ENCODE data around the gene NT5C3A. TPM values are rescaled to one million over a fixed set of nuclear protein-coding genes. Genes with fewer than 3 reads are reported as not detected.

NT5C3A gene
- total and polyA plus RNA-seq, 2 of the 13 experiments (the other 11 are each of a cell fraction or from before 2014, with no cell fraction given): 16.9 to 34.0 TPM

DNA sequence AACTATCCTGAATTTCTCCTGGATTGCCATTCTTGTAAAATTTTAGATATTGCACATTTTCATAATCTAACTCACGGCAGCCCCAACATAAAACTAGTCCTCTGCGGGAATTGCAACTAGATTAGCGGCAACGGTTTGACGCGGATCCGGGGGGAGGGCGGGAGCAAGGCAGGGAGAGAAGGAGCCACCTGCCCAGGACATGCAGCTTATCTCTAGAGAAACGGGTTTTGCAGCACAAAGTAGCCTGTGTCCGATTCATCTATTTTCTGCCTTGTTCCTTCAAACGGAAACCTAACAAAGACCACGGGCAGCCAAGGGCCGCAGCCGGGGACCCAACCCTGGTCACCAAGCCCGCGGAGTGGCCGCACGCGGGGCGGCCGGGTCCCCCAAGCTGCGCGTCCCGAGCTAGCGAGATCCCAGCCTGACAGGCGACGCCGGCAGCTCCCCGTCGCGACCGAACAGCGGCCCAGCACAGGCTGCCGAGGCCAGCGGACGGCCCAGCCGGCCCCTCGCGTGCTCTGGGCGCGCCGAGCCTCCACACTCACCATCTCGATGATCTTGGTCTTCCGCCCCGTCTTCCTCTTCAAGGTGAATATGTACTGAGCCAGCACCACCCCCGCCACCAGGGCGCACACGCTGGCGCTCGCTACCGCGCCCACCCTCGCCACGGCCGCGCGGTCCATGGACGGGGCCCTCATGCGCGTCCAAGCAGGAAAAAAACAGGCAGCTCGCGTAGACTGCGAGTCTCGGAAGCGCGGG lies at the start of gene NT5C3A (continued):
- TF ChIP-seq, protein P1, sequence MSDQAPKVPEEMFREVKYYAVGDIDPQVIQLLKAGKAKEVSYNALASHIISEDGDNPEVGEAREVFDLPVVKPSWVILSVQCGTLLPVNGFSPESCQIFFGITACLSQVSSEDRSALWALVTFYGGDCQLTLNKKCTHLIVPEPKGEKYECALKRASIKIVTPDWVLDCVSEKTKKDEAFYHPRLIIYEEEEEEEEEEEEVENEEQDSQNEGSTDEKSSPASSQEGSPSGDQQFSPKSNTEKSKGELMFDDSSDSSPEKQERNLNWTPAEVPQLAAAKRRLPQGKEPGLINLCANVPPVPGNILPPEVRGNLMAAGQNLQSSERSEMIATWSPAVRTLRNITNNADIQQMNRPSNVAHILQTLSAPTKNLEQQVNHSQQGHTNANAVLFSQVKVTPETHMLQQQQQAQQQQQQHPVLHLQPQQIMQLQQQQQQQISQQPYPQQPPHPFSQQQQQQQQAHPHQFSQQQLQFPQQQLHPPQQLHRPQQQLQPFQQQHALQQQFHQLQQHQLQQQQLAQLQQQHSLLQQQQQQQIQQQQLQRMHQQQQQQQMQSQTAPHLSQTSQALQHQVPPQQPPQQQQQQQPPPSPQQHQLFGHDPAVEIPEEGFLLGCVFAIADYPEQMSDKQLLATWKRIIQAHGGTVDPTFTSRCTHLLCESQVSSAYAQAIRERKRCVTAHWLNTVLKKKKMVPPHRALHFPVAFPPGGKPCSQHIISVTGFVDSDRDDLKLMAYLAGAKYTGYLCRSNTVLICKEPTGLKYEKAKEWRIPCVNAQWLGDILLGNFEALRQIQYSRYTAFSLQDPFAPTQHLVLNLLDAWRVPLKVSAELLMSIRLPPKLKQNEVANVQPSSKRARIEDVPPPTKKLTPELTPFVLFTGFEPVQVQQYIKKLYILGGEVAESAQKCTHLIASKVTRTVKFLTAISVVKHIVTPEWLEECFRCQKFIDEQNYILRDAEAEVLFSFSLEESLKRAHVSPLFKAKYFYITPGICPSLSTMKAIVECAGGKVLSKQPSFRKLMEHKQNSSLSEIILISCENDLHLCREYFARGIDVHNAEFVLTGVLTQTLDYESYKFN (CRISPR knock-in tag; conservative IDR thresholded peaks at IDR 0.05): no peak
- TF ChIP-seq ZMYM2 (CRISPR knock-in tag; IDR thresholded peaks at IDR 0.05) (no peak), PCBP1 (IDR thresholded peaks at IDR 0.05; ENCODE audit: borderline replicate concordance, low read depth, low read length) (no peak), ZKSCAN1 (IDR thresholded peaks at IDR 0.05; ENCODE audit: low read length) (no peak), FOXA3 (CRISPR knock-in tag; IDR thresholded peaks at IDR 0.05) (no peak; the same call in 1 of the 2 replicates), ZNF354B (CRISPR knock-in tag; IDR thresholded peaks at IDR 0.05) (no peak), BCL6 (CRISPR knock-in tag; IDR thresholded peaks at IDR 0.05) (no peak), SALL1 (CRISPR knock-in tag; IDR thresholded peaks at IDR 0.05) (no peak), ZNF367 (CRISPR knock-in tag; IDR thresholded peaks at IDR 0.05; ENCODE audit: borderline replicate concordance) (no peak), YY1 (IDR thresholded peaks at IDR 0.05; ENCODE audit: insufficient read depth, insufficient replicate concordance, low read depth, low read length) (peak; percentile 24), ZBTB1 (CRISPR knock-in tag; IDR thresholded peaks at IDR 0.05; ENCODE audit: borderline replicate concordance) (no peak), ONECUT2 (CRISPR knock-in tag; IDR thresholded peaks at IDR 0.05) (no peak), ZBTB49 (CRISPR knock-in tag; IDR thresholded peaks at IDR 0.05; ENCODE audit: borderline replicate concordance) (no peak), REXO4 (CRISPR knock-in tag; IDR thresholded peaks at IDR 0.05; ENCODE audit: borderline replicate concordance) (no peak), MIER3 (CRISPR knock-in tag; IDR thresholded peaks at IDR 0.05; ENCODE audit: borderline replicate concordance) (no peak), ZNF552 (CRISPR knock-in tag; IDR thresholded peaks at IDR 0.05; ENCODE audit: borderline replicate concordance) (0 out of 2 replicates have a peak, but pooled peaks have one; percentile 31), ZNF30 (CRISPR knock-in tag; IDR thresholded peaks at IDR 0.05) (no peak), ZNF446 (CRISPR knock-in tag; IDR thresholded peaks at IDR 0.05) (0 out of 2 replicates have a peak, but pooled peaks have one; percentile 42)
- TF ChIP-seq, protein P2, sequence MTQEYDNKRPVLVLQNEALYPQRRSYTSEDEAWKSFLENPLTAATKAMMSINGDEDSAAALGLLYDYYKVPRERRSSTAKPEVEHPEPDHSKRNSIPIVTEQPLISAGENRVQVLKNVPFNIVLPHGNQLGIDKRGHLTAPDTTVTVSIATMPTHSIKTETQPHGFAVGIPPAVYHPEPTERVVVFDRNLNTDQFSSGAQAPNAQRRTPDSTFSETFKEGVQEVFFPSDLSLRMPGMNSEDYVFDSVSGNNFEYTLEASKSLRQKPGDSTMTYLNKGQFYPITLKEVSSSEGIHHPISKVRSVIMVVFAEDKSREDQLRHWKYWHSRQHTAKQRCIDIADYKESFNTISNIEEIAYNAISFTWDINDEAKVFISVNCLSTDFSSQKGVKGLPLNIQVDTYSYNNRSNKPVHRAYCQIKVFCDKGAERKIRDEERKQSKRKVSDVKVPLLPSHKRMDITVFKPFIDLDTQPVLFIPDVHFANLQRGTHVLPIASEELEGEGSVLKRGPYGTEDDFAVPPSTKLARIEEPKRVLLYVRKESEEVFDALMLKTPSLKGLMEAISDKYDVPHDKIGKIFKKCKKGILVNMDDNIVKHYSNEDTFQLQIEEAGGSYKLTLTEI (CRISPR knock-in tag; conservative IDR thresholded peaks at IDR 0.05): no peak
- TF ChIP-seq, protein P3, sequence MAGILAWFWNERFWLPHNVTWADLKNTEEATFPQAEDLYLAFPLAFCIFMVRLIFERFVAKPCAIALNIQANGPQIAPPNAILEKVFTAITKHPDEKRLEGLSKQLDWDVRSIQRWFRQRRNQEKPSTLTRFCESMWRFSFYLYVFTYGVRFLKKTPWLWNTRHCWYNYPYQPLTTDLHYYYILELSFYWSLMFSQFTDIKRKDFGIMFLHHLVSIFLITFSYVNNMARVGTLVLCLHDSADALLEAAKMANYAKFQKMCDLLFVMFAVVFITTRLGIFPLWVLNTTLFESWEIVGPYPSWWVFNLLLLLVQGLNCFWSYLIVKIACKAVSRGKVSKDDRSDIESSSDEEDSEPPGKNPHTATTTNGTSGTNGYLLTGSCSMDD (CRISPR knock-in tag; IDR thresholded peaks at IDR 0.05): no peak

Data from HepG2 (cell line).